Endothelial cell of umbilical vein (primary cell): Measurements from ENCODE around the gene VAPB. TPM values are rescaled to one million over a fixed set of nuclear protein-coding genes. Genes with fewer than 3 reads are reported as not detected.

Experiments used
- BruUV-seq: library from RNA; stranded (reverse); fragments of 400-500 nt; replicated peaks from 2 replicates; lab custom pipeline; 2021; lab: Mats Ljungman, UMichigan
- CTCF ChIA-PET: fragments of 300-600, 350-600 bp; sonication (Branson Sonifier 250); formaldehyde crosslinking; loops from one replicate; lab custom pipeline; 2021; ENCODE audit warnings: antibody characterized with exemption, inconsistent platforms; lab: Charles Lee
- POLR2A ChIA-PET: fragments of 300-600, 350-600 bp; sonication (Branson Sonifier 250); formaldehyde crosslinking; loops from one replicate; lab custom pipeline; 2021; ENCODE audit warnings: antibody characterized with exemption, inconsistent platforms; lab: Charles Lee
- DNase-seq: peaks from one replicate; pipeline ENCODE4 v3.0.0-alpha.2; 2011; ENCODE audit warnings: low read depth, low spot score
- FAIRE-seq: peaks from 2 replicates; lab custom pipeline; 2011; peaks lifted over from hg19 to GRCh38; lab: Jason Lieb, UNC
- H2AFZ ChIP-seq: 2 replicates; pipeline ENCODE4 v1.6.0; 2012; ENCODE audit warnings: low read depth, low read length, control low read depth, inconsistent platforms
- H3K27ac ChIP-seq: 2 replicates; pipeline ENCODE4 v1.5.1; 2011; ENCODE audit warnings: low read depth, mild to moderate bottlenecking, control low read depth, low read length, moderate library complexity; ENCODE audit not compliant: insufficient read depth
- H3K27me3 ChIP-seq, 2 experiments: 2 replicates each; pipeline versions ENCODE4 v1.6.0 to v1.6.1; 2011; ENCODE audit warnings: low read length in 2 of 2, mixed read lengths in 1 of 2; ENCODE audit not compliant: control insufficient read depth in 2 of 2, insufficient read depth in 2 of 2
- H3K36me3 ChIP-seq, 2 experiments: 2 replicates in 1 of 2; 3 replicates in 1 of 2; pipeline ENCODE4 v1.5.1; 2011; ENCODE audit warnings: low read length in 2 of 2, mild to moderate bottlenecking in 1 of 2, moderate library complexity in 1 of 2; ENCODE audit not compliant: control insufficient read depth in 2 of 2, insufficient read depth in 2 of 2; ENCODE audit errors: extremely low read depth in 1 of 2
- H3K4me1 ChIP-seq: 3 replicates; pipeline ENCODE4 v1.5.1; 2011; ENCODE audit warnings: mild to moderate bottlenecking, low read length; ENCODE audit not compliant: control insufficient read depth, insufficient read depth; ENCODE audit errors: extremely low read depth
- H3K4me2 ChIP-seq: 2 replicates; pipeline ENCODE4 v1.6.1; 2011; ENCODE audit warnings: low read length, control low read depth, mixed read lengths; ENCODE audit not compliant: insufficient read depth
- H3K4me3 ChIP-seq, 3 experiments: fragments of 200-600 bp in 1 of 3; sonication (generic), shearing (Covaris generic) in 1 of 3; replicated peaks in 1 of 3; 2 replicates each; pipeline ENCODE4 v1.5.1; 2011 to 2016; ENCODE audit warnings: control low read depth in 3 of 3, low read length in 3 of 3, mild to moderate bottlenecking in 2 of 3, inconsistent platforms in 1 of 3, low read depth in 1 of 3, moderate library complexity in 1 of 3; ENCODE audit not compliant: insufficient read depth in 1 of 3
- H3K79me2 ChIP-seq: 2 replicates; pipeline ENCODE4 v1.6.0; 2012; ENCODE audit warnings: low read length, inconsistent platforms; ENCODE audit not compliant: control insufficient read depth, insufficient read depth
- H3K9ac ChIP-seq: replicated peaks from 2 replicates; pipeline ENCODE3; 2011; ENCODE audit warnings: low read length, control low read depth; ENCODE audit not compliant: insufficient read depth; ENCODE audit errors: extremely low read depth
- H3K9me1 ChIP-seq: replicated peaks from 3 replicates; pipeline ENCODE4 v1.6.0; 2011; ENCODE audit warnings: mild to moderate bottlenecking, low read length; ENCODE audit not compliant: control insufficient read depth, insufficient read depth; ENCODE audit errors: extremely low read depth
- H3K9me3 ChIP-seq: replicated peaks from 2 replicates; pipeline ENCODE4 v1.5.1; 2012; ENCODE audit warnings: low read length, inconsistent platforms; ENCODE audit not compliant: control insufficient read depth, insufficient read depth
- H4K20me1 ChIP-seq: replicated peaks from 2 replicates; pipeline ENCODE3; 2011; ENCODE audit warnings: mild to moderate bottlenecking, low read length; ENCODE audit not compliant: control insufficient read depth, insufficient read depth; ENCODE audit errors: extremely low read depth
- EZH2 ChIP-seq: IDR thresholded peaks from 2 replicates; pipeline ENCODE4 v1.6.1; 2012; ENCODE audit warnings: borderline replicate concordance, low read depth, mild to moderate bottlenecking, moderate library complexity, low read length, inconsistent platforms; ENCODE audit not compliant: severe bottlenecking
- FOS ChIP-seq: IDR thresholded peaks from 2 replicates; pipeline ENCODE4 v1.6.1; 2011; ENCODE audit warnings: mild to moderate bottlenecking, low read length, moderate library complexity, borderline replicate concordance; ENCODE audit not compliant: insufficient read depth
- GATA2 ChIP-seq: IDR thresholded peaks from 2 replicates; pipeline ENCODE4 v1.7.0; 2011; ENCODE audit warnings: low read depth, mild to moderate bottlenecking, moderate library complexity, mixed read lengths, low read length; ENCODE audit not compliant: insufficient read length, insufficient read depth
- POLR2A ChIP-seq: IDR thresholded peaks from 2 replicates; pipeline ENCODE4 v1.6.1; 2012; ENCODE audit warnings: low read depth, mild to moderate bottlenecking, control low read depth, low read length
- POLR2AphosphoS5 ChIP-seq: IDR thresholded peaks from 2 replicates; pipeline ENCODE4 v1.6.1; 2012; ENCODE audit warnings: low read depth, mild to moderate bottlenecking, control low read depth, low read length, moderate library complexity; ENCODE audit not compliant: insufficient read depth
- dilution Hi-C: fragments of 300-500 bp; cut with MboI; formaldehyde crosslinking; loops from one replicate; pipeline ENCODE4 v1.15.0; 2019; ENCODE audit warnings: low sequenced_read_pairs; ENCODE audit not compliant: extremely low pct_ligation_motif_present
- intact Hi-C: fragments of 100-400 bp; cut with micrococcal nuclease; formaldehyde crosslinking; loops from one replicate; pipeline ENCODE4 v1.10.0; 2022
- polyA plus RNA-seq, 4 experiments: library from polyadenylated mRNA; depleted of rRNA in 3 of 4; stranded (reverse) in 3 of 4; unstranded in 1 of 4; fragments of >200 nt; gene quantifications; 2 replicates each; pipeline versions ENCODE4 v1.2.1 to v1.2.3, GENCODE V29; 2011 to 2012; ENCODE audit warnings: missing spikeins in 1 of 4
- total RNA-seq: library from RNA; stranded (reverse); gene quantifications from 2 replicates; pipeline ENCODE4 v1.2.3, GENCODE V29; 2021
- TF ChIP-seq, protein P1 (sequence below), 2 donors: IDR thresholded peaks; 1 replicate in 1 of 2; 2 replicates in 1 of 2; pipeline ENCODE4 v1.5.1; 2011; ENCODE audit warnings: low read length in 2 of 2, mild to moderate bottlenecking in 2 of 2, moderate library complexity in 2 of 2, control low read depth in 1 of 2, inconsistent platforms in 1 of 2, low read depth in 1 of 2; ENCODE audit not compliant: insufficient read depth in 1 of 2; ENCODE audit errors: extremely low read depth in 1 of 2

Gene VAPB
- total and polyA plus RNA-seq, 2 donors (not counting 3 experiments of a cell fraction or from before 2014, with no cell fraction given): 17.9 to 48.9 TPM

DNA sequence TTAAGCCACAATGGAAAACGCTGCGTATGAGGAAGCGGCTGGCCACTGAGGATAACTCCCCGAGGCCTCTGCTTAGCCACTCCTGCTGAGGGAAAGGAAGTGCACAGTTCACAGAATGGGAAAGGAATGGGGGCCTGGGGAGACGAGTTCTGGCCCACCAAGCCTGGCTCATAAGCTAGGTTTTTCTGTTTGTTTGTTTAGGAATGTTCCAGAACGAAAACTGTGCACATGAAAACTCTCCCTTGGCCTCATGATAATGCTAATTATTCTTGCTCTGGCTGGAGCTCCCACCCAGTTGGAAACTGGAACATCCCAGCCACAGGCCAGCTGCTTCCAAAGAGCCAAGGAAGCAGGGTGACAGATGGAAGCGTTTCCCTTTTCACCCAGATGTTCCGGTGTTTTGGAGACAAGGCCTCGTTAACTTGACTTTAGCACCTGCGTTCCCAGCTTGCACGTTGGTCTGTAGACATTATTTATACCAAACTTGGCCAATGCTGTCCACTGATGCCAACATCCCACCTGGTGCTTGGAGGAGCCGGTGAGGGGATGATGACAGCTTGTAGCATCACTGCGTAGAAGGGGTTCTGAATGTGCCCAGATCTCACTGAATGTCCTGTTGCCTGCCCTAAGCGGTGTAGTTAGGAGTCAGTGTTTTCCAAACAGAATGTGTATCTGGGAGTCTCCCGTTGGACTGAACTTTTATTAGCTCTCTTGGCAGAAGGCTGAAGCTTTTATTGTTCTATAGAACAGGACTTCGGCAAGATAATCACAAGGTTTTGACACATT lies 91.7 kb downstream of the VAPB start:
- H3K27ac ChIP-seq: no peak overlapping the region
- no peaks in the 10 kb centered on the region for H3K36me3 ChIP-seq
- no peak overlapping the region for H3K4me3 ChIP-seq
- DNase-seq (no peak), FAIRE-seq (no peak)
- no peak overlapping the region for H3K4me2 ChIP-seq
- no peak overlapping the region for H3K9ac ChIP-seq
- no peaks in the 10 kb centered on the region for H3K9me3 ChIP-seq
- H4K20me1 ChIP-seq: no peaks in the 10 kb centered on the region
- TF ChIP-seq FOS: no peak
- no peak for TF ChIP-seq EZH2
- intact Hi-C loops (loop anchor here (1.0 to 10.0 kb wide), 6 partner anchors 170 to 742 kb away; partner anchors contain the start of genes GNAS and NPEPL1), dilution Hi-C loops (no loop called here)
- no TSS peak for BruUV-seq
- POLR2A ChIA-PET: no interaction called here
- H2AFZ ChIP-seq: no peak overlapping the region
- no peaks in the 10 kb centered on the region for H3K27me3 ChIP-seq
- peaks cover 4% of the 10 kb centered on the region for H3K4me1 ChIP-seq
- CTCF ChIA-PET: interaction anchor here (0.6 to 4.2 kb wide), 57 partner anchors 9 to 1016 kb away, joined by 3 to 71 read pairs (median 5); partner anchors contain the start of genes GNAS, GNAS-AS1, NPEPL1 and STX16
- no peaks in the 10 kb centered on the region for H3K9me1 ChIP-seq
- no peaks in the 10 kb centered on the region for H3K79me2 ChIP-seq

DNA sequence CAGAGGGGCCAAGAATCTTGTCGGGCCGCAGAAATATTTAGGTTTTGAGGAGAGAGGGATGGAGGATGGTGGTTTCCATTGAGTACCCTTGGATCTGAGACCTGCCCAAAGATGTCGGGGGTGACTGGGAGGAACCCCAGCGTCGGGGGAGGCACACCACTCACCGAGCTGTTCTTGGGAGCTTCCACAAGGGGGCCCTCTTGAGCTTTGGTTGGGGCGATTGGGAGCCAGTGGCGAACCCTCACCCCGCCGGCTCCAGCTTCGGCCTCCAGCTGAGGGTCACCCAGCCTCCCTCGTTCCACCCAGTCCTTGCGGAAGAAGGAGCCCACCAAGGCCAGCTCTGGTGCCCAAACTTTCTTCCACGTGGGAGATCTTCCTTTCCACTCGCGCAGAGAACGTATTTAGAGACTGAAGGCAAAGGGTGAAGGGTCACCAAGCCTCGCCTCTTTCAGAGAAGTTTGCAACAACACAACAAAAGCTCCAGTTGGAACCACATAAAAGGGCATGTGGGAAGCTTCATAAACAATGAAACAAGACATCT lies 92.5 kb downstream of the VAPB start:
- no peaks in the 10 kb centered on the region for H3K9me1 ChIP-seq
- no TSS peak for BruUV-seq
- H3K36me3 ChIP-seq: no peaks in the 10 kb centered on the region
- H3K27ac ChIP-seq: no peak overlapping the region
- H3K79me2 ChIP-seq: no peaks in the 10 kb centered on the region
- no peak overlapping the region for H3K9ac ChIP-seq
- FAIRE-seq: peak; percentile 64
- H2AFZ ChIP-seq: peak overlapping the region; percentile 92
- H3K9me3 ChIP-seq: peaks cover 4% of the 10 kb centered on the region
- no peak overlapping the region for H3K4me3 ChIP-seq
- TF ChIP-seq, protein P1, sequence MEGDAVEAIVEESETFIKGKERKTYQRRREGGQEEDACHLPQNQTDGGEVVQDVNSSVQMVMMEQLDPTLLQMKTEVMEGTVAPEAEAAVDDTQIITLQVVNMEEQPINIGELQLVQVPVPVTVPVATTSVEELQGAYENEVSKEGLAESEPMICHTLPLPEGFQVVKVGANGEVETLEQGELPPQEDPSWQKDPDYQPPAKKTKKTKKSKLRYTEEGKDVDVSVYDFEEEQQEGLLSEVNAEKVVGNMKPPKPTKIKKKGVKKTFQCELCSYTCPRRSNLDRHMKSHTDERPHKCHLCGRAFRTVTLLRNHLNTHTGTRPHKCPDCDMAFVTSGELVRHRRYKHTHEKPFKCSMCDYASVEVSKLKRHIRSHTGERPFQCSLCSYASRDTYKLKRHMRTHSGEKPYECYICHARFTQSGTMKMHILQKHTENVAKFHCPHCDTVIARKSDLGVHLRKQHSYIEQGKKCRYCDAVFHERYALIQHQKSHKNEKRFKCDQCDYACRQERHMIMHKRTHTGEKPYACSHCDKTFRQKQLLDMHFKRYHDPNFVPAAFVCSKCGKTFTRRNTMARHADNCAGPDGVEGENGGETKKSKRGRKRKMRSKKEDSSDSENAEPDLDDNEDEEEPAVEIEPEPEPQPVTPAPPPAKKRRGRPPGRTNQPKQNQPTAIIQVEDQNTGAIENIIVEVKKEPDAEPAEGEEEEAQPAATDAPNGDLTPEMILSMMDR (IDR thresholded peaks at IDR 0.05; ENCODE audit: extremely low read depth in 1 of 2, insufficient read depth in 1 of 2, low read depth in 1 of 2, low read length in 2 of 2): peak; percentile 74 to 88
- TF ChIP-seq POLR2AphosphoS5: no peak
- peak; percentile 31 for TF ChIP-seq EZH2
- TF ChIP-seq GATA2: no peak
- TF ChIP-seq POLR2A: no peak
- peaks cover 4% of the 10 kb centered on the region for H3K4me1 ChIP-seq
- dilution Hi-C loops (no loop called here), intact Hi-C loops (loop anchor here (1.0 to 10.0 kb wide), 6 partner anchors 169 to 741 kb away; partner anchors contain the start of genes GNAS and NPEPL1)
- CTCF ChIA-PET: interaction anchor here (0.6 to 4.2 kb wide), 59 partner anchors 10 to 1015 kb away, joined by 3 to 71 read pairs (median 5); partner anchors contain the start of genes GNAS, GNAS-AS1, NPEPL1 and STX16
- no peaks in the 10 kb centered on the region for H3K27me3 ChIP-seq
- POLR2A ChIA-PET: interaction anchor here (0.5 kb wide), 1 partner anchor 112 kb away, joined by 3 read pairs; no protein-coding TSS in a partner anchor
- peak; percentile 46 for DNase-seq
- peak overlapping the region; percentile 60 for H3K4me2 ChIP-seq
- no peaks in the 10 kb centered on the region for H4K20me1 ChIP-seq
